HuH-7 (cell line): ENCODE measurements around the gene FADS6.
"Not testable (repeated sequence)": the region's sequence is repeated elsewhere in the genome, so short reads cannot be mapped to it uniquely, and the experiment has no call there.

ENCODE experiments used
- DNase-seq: peaks from one replicate; pipeline ENCODE4 v3.0.0; 2011; ENCODE audit warnings: low spot score

The FADS6 gene

DNA sequence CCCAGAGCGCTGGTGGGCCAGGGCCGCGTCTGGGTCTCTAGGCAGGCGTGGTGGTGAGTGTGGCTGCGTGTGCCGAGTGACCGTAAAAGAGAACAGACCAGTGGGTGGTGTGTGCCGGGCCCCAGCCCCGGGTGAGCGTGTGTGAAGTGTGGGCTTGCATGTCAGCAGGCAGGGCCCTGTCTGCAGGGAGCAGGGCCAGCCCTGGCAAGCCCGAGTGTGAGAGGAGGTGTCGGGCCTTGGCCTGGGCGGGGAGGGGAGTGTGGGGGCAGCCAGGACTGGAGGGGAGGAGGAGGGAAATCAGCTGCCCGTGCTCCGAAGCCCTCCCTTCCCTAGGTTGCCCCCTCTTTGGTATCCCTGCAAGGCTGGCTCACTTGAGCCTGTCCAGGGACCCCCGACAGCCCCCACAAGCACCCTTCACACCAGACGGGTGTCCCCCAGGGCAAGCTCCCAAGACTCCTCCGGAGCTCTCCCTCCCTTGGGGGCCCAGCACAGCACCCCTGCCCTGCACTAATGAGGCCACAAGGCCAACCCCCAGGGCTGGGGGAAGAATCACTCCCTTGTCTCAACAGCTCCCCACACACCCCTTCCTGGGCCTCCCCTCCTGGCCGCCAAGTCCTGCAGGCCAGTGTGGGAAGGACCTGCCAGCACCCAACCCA, 27.7 kb upstream of the FADS6 start:
- DNase-seq = no peak

DNA sequence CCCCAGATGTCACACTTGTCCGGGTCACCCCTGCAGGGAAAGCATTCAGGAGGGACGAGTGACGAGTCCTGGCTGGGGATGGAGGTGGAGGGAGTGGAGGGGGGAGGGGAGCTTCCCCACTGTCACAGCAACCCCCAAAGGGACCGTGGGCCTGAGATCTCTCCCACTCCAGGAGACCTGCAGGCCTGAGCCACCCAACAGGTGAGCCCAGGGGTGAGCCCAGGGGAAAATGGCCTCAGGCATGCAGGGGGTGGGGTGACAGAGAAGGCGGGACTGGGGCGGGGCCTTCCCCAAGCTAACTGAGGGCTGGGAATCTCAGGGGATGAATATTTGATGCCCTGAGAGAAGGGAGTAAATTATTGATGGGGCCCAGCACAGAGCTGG, 27.2 kb upstream of the FADS6 start:
- peak; percentile 64 for DNase-seq

DNA sequence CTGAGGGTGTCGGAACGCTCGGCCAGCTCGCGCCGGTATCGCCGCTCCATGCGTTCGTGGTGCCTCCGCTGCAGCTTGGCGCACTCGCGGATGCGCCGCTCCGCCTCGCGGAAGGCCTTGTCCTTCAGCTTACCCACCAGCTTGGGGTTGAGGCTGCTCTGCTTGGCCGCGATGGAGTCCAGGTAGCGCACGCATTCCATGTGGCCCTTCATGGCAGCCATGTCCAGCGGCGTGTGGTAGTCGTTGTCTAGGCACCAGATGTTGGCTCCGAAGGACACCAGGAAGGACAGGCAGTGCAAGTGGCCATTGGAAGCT, 26.8 kb upstream of the FADS6 start:
- DNase-seq = no peak

DNA sequence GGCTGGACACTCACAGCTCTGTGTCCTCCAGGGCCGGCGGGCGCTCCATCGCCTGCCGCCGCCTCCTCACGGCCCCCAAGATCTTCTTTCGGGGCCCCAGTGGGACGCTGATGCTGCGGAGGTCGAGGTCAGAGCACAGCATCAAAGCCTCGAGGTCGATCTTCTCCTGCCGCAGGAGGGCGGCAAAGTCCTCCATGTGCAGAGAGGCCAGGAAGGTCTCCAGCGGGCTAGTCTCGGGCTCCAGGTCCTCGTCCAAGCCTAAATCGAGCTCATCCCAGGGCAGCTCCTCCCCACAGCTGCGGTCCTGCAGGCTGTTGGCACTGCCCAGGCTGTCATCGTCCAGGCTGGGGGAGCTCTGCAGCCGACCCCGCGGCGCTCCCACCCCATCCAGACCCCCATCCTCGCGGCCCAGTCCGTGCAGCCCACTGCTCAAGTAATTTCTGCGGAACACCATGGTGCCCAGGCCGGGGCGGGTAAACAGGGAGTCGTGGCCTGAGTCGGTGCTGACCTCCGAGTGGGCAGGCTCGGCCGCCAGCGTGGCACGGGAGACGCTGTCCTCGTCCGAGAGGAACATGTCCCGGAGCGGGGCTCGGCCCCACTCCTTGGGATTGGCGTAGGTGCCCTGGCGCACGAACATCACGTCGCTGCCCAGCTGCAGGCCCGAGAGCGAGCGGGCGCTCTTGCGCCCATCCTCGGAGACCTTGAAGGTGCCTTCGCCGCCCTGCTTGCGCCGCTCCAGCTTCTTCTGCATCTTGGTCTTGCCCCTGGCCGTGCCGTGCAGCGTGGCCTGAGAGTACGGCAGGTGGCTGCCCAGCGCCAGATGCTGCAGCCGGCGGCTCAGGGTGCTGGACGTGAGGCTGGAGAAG, 26.2 kb upstream of the FADS6 start:
- DNase-seq = peak; percentile 97

DNA sequence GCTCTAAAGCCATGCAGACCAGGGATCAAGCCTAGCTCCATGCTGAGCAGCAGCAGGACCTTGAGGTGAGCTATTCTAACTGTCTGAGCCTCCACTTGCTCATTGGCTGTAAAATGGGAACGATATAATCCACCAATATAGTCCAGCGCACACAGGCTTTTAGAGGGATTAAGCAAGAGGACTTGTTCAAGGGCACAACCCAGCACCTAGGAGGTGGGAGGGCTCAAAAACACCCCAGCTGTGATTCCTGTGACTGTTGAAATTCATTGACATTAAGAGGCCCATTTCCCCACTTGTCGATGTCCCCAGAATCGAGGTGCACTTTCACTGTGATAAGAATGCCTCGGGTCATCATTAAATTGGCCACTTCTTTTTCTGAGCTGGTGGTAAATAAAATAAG, 25.5 kb upstream of the FADS6 start:
- no peak for DNase-seq

DNA sequence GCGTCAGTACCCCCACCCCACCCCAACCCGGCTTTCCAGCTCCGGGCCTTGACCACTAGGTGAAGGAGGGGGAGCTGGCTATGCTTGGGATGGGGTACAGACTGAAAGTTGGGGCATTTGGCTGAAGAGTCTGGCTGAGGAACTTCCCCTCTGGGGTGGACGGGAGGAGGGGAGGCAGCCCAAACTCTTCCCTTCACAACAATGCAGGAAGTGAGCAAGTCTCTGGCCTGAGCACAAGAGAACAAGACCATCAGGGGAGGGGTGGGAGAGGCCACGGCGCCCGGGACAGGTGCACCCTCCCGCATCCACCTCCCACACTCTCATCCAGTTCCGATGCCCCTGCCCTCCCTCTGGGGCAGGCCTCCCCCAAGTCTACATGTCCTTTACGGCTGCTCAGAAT, 24.0 kb upstream of the FADS6 start:
- DNase-seq = no peak

DNA sequence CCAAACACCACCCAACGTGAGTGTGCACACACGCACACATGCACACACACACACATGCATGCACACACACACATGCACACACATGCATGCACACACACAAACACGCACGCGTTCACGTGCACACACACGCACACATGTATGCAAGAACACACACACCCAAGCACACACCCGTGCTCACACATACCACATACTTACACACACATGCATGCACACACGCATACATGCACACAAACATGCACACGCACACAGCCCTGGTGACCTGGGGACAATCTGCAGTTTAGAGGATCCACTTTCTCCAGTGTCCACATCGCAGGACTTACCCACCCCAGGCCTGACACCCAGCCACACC, 23.4 kb upstream of the FADS6 start:
- no peak for DNase-seq

DNA sequence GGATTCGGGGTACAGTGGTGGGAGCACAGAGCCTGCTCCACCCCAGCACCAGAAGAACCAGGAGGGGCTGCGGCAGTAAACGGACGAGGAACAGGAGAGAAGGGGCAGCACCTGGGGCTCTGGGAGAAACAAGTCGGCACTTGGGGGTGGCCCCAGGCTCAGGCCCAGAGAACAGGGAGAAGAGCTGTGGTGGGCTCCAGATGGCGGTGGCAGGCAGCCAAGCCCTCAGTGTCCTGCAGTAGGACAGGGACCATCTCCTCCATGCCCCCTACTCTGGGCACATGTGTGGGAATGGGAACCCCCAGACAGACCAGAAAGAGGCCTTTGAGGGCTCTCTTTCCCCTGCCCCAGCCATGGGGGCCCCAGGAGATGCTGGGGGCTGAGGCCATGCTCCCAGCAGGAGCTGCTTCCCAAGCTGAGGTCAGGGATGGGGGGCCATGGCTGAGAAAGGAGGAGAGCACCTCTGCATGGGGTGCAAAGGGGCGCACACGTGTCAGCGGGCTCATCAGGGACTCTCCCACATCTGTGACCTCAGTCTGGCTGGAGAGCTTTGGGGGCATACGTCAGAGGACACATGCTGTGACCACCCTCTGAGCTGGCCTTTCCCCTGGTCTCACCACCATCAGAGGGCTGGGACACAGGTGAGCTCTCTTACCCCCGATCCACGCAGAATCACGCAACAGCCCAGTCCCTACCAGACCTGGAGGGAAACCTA, 22.9 kb upstream of the FADS6 start:
- no peak for DNase-seq

DNA sequence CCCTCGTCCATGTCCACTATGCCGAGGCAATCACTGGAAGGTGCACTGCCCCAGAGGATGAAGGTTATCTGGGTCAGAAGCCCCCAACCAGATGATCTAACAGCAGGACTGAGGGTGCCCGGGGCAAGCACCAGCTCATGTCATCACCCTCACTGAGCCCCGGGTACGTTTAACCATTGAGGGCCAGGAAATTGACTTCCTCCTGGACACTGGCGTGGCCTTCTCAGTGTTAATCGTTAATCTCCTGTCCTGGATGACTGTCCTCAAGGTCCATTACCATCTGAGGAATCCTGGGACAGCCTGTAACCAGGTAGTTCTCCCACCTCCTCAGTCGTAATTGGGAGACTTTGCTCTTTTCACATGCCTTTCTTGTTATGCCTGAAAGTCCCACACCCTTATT, 18.0 kb upstream of the FADS6 start:
- not testable (repeated sequence) for DNase-seq

DNA sequence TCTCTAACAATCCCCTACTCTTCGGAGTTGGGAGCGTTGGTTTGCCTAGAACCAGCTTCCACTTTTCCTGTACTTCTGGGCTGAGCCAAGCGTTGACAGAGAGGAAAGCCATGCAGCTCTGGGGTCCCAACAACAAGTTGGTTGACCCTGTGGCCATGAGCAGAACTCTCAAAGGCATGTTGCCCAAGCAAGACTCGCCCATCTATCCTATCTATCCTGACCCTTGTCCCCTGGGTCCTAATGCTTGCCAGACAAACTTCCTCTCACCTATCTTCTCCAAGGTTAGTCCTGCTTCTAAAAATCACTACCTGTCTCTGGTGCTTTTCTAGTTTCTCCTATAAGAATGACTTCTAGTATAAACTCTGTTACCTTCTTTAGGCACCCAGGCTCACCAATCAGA, 15.7 kb upstream of the FADS6 start:
- DNase-seq = not testable (repeated sequence)

DNA sequence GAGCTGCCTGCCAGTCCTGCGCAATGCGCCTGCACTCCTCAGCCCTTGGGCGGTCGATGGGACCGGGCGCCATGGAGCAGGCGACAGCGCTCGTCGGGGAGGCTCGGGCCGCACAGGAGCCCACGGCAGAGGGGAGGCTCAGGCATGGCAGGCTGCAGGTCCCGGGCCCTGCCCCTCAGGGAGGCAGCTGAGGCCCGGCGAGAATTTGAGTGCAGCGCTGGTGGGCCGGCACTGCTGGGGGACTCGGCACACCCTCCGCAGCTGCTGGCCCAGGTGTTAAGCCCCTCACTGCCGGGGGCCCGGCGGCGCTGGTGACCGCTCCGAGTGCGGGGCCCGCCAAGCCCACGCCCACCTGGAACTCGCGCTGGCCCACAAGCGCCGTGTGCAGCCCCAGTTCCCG, 13.6 kb upstream of the FADS6 start:
- no peak for DNase-seq

DNA sequence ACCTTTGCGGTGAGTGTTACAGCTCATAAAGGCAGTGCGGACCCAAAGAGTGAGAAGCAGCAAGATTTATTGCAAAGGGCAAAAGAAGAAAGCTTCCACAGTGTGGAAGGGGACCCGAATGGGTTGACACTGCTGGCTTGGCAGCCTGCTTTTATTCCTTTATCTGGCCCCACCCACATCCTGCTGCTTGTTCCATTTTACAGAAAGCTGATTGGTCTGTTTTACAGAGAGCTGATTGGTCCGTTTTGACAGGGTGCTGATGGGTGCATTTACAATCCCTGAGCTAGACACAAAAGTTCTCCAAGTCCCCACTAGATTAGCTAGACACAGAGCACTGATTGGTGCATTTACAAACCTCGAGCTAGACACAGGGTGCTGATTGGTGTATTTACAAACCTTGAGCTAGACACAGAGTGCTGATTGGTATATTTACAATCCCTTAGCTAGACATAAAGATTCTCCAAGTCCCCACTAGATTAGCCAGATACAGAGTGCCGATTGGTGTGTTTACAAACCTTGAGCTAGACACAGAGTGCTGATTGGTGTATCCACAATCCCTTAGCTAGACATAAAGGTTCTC, 12.9 kb upstream of the FADS6 start:
- not testable (repeated sequence) for DNase-seq

DNA sequence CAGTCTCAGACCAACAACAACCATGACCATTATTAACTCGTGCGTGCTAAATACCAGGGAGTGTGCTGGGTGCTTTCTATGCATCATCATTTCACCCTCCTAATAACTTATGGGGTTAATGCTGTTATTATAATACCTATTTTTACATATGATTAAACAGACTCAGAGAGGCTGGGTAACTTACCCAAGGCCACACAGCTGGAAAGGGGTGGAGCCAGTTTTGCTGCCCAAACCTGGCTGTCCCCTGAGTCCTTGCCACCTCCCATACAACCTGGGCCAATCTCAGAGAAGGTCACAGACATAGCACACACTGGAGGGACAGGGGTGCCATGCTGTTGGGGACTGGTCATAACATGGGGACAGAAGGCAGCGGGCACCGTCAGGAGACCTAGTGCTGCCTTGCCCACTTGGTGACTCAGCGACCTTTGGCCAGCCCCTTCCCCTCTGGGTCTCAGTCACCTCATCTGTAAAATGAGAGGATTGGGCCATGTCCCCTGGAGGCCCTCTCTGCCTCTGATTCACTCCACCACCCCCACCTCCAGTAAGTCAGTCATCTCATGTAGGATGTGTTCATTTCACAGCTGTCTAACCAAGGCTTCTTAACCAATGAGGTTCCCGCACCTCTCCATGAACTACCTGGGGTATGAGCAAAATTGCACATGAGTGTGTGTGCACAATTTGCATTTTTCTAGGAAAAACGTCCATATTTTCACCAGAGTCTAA, 11.4 kb upstream of the FADS6 start:
- no peak for DNase-seq

DNA sequence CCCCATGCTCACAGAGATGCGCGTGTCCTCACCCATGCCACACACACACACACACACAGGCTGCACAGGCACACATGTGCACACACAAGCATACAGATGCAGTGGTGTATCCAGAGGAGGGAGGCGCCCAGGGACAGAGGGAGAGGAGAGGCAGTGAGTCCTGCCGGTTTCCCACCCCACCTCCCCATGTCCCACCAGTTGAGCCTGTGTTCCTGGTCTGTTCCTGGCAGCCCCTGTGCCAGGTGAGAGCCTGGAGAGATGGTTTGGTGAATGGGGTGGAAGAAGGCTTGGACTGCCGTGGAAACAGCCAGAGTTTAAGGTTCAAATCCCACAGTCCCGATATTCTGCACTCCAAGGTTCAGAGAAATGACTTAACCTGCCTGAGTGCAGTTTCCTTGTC, 10.2 kb upstream of the FADS6 start:
- DNase-seq = no peak

DNA sequence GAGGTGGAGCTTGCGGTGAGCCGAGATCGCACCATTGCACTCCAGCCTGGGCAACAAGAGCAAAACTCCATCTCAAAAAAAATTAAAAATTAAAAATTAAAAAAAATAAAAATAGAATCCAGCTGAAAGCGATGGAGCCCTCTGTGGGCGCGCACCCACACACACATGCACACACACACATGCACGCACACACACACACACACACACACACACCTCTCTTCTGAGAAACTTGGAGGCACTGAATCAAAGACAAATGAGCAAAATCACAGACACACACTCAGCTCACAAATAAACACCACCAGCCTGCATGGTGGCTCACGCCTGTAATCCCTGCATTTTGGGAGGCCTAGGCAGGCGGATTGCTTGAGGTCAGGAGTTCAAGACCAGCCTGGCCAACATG, 9.6 kb upstream of the FADS6 start:
- no peak for DNase-seq

DNA sequence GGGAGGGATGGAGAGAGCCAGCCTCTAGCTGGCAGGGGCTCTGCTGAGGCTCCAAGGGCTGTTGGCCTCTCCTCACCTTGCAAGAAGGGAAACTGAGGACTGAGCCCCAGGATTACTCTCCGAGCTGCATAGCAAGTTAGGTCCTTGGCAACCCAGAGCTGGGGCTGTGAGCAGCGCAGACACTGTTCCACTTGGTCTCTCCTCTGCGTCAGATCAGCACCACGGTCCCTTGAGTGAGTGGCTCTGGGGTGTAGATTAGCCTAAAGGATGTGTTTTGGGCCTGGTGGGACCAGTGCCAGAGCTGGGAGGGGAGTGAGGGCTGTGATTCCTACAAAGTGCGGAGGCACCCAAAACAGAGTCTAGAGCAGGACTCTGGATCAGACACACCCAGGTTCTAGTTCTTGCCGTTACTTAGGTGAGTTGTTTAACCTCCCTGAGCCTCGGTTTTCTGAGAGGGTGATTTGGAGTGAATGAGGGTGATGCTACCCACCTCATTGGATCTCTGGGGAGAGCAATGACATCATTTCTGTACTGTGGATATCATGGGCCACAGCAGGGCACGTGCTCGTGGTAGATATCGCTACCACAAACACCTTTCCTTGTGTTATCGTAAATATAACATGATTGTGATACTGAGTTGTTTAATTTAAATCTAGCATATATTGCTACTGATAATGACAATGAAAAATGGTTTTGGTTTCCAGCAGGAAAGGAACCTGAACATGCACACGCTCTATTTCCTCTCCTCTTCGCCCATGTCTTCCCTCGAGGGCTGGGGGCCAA, 8.1 kb upstream of the FADS6 start:
- no peak for DNase-seq

DNA sequence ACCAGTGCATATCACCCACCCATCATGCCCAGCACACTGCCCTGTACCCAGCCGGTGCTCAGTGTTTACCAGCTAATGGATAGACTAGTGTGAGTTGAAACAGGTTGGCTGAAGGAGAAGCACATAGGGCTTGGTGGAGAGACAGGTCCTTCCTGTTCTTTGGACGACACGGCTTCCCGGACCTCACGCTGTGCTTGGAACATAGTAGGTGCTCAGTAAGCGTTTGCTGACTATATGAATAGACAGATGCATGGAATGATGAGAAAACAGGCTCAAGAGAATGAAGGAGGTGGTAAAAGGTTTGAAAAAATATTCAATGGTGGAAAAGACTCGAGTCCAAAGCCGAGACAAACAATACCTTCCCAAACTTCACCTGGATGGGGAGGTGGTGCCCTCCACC, 6.8 kb upstream of the FADS6 start:
- DNase-seq = no peak

DNA sequence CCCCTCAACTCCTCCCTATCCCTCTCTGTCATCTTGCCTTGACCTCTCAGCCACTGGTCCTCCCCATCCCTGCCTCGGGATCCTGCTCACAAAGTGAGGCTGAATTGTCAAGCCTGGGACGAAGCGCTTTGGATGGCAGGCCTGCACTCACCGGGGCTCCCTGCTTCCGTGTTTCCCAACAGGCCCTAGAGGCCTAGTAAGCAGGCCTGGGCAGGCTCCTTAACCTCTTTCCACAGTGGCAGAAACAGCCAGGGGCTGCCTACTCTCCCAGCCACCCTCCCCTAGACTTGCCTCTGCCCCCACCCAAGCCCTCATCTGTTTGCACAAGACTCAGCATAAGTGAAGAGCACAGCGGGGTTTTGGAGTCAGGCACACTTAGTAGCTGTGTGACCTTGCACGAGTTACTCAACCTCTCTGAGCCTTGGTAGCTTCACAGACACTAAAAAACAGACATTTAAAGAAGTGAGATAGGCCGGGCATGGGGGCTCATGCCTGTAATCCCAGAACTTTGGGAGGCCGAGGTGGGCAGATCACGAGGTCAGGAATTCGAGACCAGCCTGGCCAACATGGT, 5.0 kb upstream of the FADS6 start:
- DNase-seq = no peak

DNA sequence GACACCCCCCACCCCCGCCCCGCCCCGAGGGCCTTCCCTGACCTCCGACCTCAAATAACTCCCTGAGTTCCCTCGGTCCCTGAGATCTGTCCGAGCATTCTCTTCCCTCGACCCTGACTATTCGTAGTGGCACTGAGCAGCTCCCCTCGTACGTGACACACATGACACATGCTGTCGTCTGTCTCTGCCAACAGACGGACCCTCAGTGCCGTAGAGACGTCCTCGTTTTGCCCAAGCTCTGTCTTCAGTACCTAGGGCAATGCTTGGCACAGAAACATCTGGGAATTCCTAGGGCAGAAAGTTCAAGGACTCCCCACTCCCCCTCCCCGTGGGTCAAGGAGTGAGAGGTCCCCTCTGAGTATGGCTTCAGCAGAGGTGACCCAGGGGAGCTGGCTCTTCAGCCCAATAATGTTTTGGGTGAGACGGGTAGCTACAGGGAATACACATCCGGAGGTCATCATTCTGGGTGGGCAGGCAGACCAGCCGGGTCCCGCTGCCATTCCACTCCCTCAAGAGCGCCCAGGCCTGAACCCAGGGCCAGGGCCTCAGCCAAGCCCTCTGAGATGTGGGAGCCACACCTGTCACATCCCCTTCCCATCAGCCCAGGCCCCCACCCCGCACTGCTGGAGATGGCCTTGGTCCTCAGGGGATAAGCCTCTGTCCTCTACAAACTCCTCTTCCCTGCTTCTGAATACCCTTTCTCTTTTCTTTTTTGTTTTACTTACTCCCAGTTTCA, 671 bp upstream of the FADS6 start:
- no peak for DNase-seq

DNA sequence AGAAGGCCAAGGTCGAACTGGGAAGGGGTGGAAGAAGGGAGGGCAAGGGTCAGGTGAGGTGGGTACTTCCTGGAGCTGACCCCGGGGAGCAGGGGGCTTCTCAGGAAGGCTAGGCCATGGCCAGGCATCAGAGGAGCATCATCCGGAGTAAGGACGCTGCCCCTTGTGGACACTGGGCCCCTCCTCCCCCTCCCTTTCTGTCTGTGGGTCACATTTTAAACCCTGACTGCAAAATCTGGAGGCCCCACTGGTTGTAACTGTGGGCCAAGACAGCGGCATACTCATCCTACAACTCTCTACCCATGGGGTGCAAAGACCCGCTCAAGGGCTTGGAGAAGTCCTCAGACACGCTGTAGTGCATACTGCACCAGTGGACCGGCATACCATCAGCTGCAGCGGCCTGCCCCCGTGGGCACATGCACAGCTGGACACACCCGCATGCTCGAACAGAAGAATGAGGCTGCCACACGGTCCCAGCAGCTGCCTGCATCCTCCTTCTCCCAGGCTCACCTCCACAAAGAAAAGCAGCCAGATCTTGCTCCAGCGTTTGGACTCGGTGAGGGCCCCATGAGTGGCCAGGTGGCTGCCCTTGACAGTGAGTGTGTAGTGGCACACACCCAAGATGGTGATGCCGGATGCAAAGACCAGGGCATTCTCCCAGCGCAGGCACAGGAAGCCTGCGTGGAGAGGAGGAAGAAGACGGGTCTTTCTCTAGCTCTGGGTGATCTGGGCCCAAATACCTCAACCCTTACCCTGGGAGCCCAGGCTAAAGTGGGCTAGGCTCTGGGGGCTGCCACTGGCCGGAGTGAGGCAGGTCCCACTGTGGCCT, 1.2 kb downstream of the FADS6 start:
- no peak for DNase-seq
